CD4-positive, alpha-beta T cell treated with Interleukin-6 for 4 hours (primary cell): Measurements from ENCODE around the gene CENPV.
"Not testable (repeated sequence)": the region's sequence is repeated elsewhere in the genome, so short reads cannot be mapped to it uniquely, and the experiment has no call there.

Experiments
- DNase-seq: peaks from one replicate; pipeline ENCODE4 v3.0.0-alpha.2; 2020; ENCODE audit warnings: mixed read lengths

CENPV gene

GRCh38 chr17:16353317-16354174 lies at the start of gene CENPV:
CENPV (minus strand) TSS chr17:16353469; CDS start chr17:16353436, 33 bp downstream.
- DNase-seq = peak; percentile 78

- DNase-seq = no peak
Observed at GRCh38 chr17:16398270-16399267, 45.3 kb upstream of the CENPV start.

GRCh38 chr17:16396693-16397092 lies 43.4 kb upstream of the CENPV start:
- DNase-seq = not testable (repeated sequence)

- DNase-seq = not testable (repeated sequence)
Observed at GRCh38 chr17:16395887-16396286, 42.6 kb upstream of the CENPV start.

- not testable (repeated sequence) for DNase-seq
Observed at GRCh38 chr17:16392491-16392890, 39.2 kb upstream of the CENPV start.

- DNase-seq = no peak
Observed at GRCh38 chr17:16391451-16391850, 38.2 kb upstream of the CENPV start.

GRCh38 chr17:16386126-16386507 lies 32.8 kb upstream of the CENPV start:
- DNase-seq = not testable (repeated sequence)

- DNase-seq = no peak
Observed at GRCh38 chr17:16384557-16384956, 31.3 kb upstream of the CENPV start.

- no peak for DNase-seq
Observed at GRCh38 chr17:16383772-16384287, 30.6 kb upstream of the CENPV start.

- DNase-seq = no peak
Observed at GRCh38 chr17:16383216-16383615, 29.9 kb upstream of the CENPV start.

GRCh38 chr17:16381496-16381820 lies 28.2 kb upstream of the CENPV start:
- no peak for DNase-seq

GRCh38 chr17:16380640-16381495 lies 27.6 kb upstream of the CENPV start, which contains the start of gene UBB:
UBB (plus strand) TSS chr17:16381091; CDS start chr17:16381908, 817 bp downstream.
- peak; percentile 94 for DNase-seq

GRCh38 chr17:16379654-16380053 lies 26.4 kb upstream of the CENPV start:
- DNase-seq = no peak

- no peak for DNase-seq
Observed at GRCh38 chr17:16378636-16379282, 25.5 kb upstream of the CENPV start.

- DNase-seq = no peak
Observed at GRCh38 chr17:16377941-16378341, 24.7 kb upstream of the CENPV start.

- no peak for DNase-seq
Observed at GRCh38 chr17:16374146-16374938, 21.1 kb upstream of the CENPV start.

- no peak for DNase-seq
Observed at GRCh38 chr17:16371742-16372141, 18.5 kb upstream of the CENPV start.

GRCh38 chr17:16364625-16365024 lies 11.4 kb upstream of the CENPV start:
- no peak for DNase-seq

GRCh38 chr17:16363749-16364536 lies 10.7 kb upstream of the CENPV start:
- DNase-seq = peak; percentile 81

GRCh38 chr17:16361874-16362273 lies 8.6 kb upstream of the CENPV start:
- DNase-seq = no peak
